ENCODE data around the gene VSTM4.

Gene VSTM4

DNA sequence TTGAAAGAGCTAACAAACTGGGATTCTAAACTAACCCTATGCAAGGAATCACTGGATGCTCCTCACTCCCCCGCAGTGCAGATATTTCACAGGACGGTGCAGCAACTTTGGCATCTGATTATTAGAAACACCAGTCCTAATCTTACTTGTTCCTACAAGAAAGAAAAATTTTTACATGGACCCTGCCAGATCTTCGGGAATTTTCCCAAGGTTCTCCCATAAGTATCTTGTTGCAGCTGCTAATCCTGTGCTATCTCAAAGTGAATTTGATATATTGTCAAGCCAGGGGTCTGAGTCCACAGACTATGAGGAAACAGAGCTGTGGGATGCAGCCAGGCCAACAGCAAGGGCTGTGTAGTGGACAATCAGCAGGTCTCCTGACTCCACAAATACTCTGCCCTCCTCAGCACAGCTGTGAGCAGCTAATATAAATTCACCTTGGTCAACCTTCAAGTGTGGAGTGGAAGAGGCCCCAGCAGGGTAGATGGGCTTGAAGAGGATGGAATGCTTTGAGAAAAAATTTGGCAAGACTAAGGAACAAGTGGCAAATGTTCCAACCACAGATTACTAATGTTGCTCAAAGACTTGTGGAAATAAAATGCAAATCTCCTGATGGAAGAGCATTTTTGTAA is 25.6 kb downstream of the VSTM4 start:
- no peak overlapping the region for H3K9ac ChIP-seq (ENCODE audit: low read length)

DNA sequence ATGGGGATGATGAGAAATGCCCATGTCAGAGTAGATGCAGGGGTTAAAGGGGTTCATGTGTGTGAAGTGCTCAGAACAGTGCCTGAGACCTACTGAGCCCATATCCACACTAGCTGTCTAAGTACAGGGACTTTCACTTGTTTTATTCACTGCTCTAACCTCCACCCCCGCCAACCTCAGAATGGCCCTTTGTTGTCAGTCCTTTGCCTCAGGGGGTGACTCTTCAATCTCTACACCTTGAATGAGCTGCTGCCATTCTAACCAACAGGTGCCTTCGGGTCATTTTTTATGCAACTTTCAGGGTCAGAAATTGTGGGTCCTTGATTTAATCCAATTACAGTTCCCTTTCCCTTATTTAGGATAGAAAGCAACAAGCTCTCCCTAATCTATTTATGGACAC is 26.2 kb downstream of the VSTM4 start:
- TF ChIP-seq, protein P1, sequence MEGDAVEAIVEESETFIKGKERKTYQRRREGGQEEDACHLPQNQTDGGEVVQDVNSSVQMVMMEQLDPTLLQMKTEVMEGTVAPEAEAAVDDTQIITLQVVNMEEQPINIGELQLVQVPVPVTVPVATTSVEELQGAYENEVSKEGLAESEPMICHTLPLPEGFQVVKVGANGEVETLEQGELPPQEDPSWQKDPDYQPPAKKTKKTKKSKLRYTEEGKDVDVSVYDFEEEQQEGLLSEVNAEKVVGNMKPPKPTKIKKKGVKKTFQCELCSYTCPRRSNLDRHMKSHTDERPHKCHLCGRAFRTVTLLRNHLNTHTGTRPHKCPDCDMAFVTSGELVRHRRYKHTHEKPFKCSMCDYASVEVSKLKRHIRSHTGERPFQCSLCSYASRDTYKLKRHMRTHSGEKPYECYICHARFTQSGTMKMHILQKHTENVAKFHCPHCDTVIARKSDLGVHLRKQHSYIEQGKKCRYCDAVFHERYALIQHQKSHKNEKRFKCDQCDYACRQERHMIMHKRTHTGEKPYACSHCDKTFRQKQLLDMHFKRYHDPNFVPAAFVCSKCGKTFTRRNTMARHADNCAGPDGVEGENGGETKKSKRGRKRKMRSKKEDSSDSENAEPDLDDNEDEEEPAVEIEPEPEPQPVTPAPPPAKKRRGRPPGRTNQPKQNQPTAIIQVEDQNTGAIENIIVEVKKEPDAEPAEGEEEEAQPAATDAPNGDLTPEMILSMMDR (IDR thresholded peaks at IDR 0.05; ENCODE audit: low read depth, low read length) = no peak
- no peak for TF ChIP-seq EZH2phosphoT487 (IDR thresholded peaks at IDR 0.05; ENCODE audit: low read depth)
- no peak overlapping the region for H3K4me2 ChIP-seq (ENCODE audit: low read length)

More for the DNA sequence above, 25.6 kb downstream of the VSTM4 start:
- Histone ChIP-seq H3K9me3 (ENCODE audit: insufficient read depth, low read length) (no peaks in the 10 kb centered on the region), H3K27ac (ENCODE audit: low read length) (no peak overlapping the region), H4K20me1 (ENCODE audit: insufficient read depth, low read length) (no peaks in the 10 kb centered on the region), H3K4me1 (ENCODE audit: low read length) (no peaks in the 10 kb centered on the region), H3K79me2 (ENCODE audit: low read length) (no peaks in the 10 kb centered on the region), H2AFZ (ENCODE audit: low read depth, low read length) (no peak overlapping the region), H3K36me3 (replicated peaks; ENCODE audit: low read depth, low read length) (no peaks in the 10 kb centered on the region), H3K4me2 (ENCODE audit: low read length) (no peak overlapping the region), H3K4me3 (ENCODE audit: low read length) (no peak overlapping the region), H3K27me3 (ENCODE audit: low read depth, low read length) (no peaks in the 10 kb centered on the region)
- TF ChIP-seq EZH2phosphoT487 (IDR thresholded peaks at IDR 0.05; ENCODE audit: low read depth) = no peak
- TF ChIP-seq, protein P1 (IDR thresholded peaks at IDR 0.05; ENCODE audit: low read depth, low read length) = no peak

DNA sequence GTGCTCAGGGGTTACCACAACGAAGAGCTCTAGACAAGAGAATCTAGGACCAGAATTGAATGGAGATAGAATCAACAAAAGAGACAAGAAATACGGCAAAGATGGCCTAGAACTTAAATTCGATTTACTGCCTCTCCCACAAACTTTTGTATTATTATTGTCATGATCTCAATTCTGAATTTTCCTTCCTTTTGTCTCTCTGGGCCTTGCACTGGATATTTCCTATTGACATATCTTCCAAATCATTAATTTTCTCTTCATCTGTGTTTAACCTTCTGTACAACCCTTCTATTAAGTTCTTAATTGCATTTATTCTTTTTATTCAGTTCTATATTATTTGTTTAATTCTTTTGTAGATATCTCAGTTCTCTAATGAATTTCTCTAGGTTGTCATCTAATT is 28.4 kb downstream of the VSTM4 start:
- H3K4me1 ChIP-seq (ENCODE audit: low read length) = peaks cover 21% of the 10 kb centered on the region

More for the DNA sequence above, 26.2 kb downstream of the VSTM4 start:
- H3K4me3 ChIP-seq (ENCODE audit: low read length) = no peak overlapping the region
- no peaks in the 10 kb centered on the region for H3K79me2 ChIP-seq (ENCODE audit: low read length)
- H3K9ac ChIP-seq (ENCODE audit: low read length) = no peak overlapping the region
- no peaks in the 10 kb centered on the region for H3K4me1 ChIP-seq (ENCODE audit: low read length)
- no peaks in the 10 kb centered on the region for H4K20me1 ChIP-seq (ENCODE audit: insufficient read depth, low read length)
- H2AFZ ChIP-seq (ENCODE audit: low read depth, low read length) = no peak overlapping the region
- H3K36me3 ChIP-seq (replicated peaks; ENCODE audit: low read depth, low read length) = no peaks in the 10 kb centered on the region
- H3K27ac ChIP-seq (ENCODE audit: low read length) = no peak overlapping the region
- H3K9me3 ChIP-seq (ENCODE audit: insufficient read depth, low read length) = no peaks in the 10 kb centered on the region
- H3K27me3 ChIP-seq (ENCODE audit: low read depth, low read length) = no peaks in the 10 kb centered on the region

DNA sequence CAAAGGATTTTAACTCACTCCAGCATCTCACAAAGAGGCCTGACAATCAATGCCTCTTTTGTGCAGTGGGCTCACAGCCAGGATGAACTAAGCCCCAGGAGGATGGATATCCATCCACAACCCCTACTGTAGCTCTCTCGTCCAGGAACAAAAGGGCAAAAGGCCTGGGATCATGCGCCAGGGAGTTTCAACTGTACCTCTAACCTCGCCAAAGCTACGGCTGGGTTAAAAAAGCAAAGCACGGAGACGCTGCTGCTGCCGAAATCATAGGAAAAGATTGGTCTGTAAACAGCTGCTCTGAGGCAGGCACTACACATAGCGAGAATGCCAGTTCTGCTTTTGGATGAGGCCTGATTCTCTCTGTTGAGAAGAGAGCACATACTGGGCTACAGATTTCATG is 32.1 kb downstream of the VSTM4 start:
- TF ChIP-seq EZH2phosphoT487 (IDR thresholded peaks at IDR 0.05; ENCODE audit: low read depth) = no peak
- Histone ChIP-seq H3K9ac (ENCODE audit: low read length) (peak overlapping the region; percentile 19; the same call in 1 of the 2 replicates), H4K20me1 (ENCODE audit: insufficient read depth, low read length) (no peaks in the 10 kb centered on the region), H3K36me3 (replicated peaks; ENCODE audit: low read depth, low read length) (no peaks in the 10 kb centered on the region), H3K27me3 (ENCODE audit: low read depth, low read length) (no peaks in the 10 kb centered on the region), H3K4me1 (ENCODE audit: low read length) (peaks cover 36% of the 10 kb centered on the region), H3K4me2 (ENCODE audit: low read length) (peak overlapping the region; percentile 60), H3K79me2 (ENCODE audit: low read length) (no peaks in the 10 kb centered on the region), H3K9me3 (ENCODE audit: insufficient read depth, low read length) (no peaks in the 10 kb centered on the region), H2AFZ (ENCODE audit: low read depth, low read length) (peak overlapping the region; percentile 59; the same call in 1 of the 2 replicates), H3K27ac (ENCODE audit: low read length) (peak overlapping the region; percentile 25), H3K4me3 (ENCODE audit: low read length) (peak overlapping the region; percentile 45)

More for the DNA sequence above, 28.4 kb downstream of the VSTM4 start:
- Histone ChIP-seq H2AFZ (ENCODE audit: low read depth, low read length) (no peak overlapping the region), H3K9me3 (ENCODE audit: insufficient read depth, low read length) (no peaks in the 10 kb centered on the region), H3K4me3 (ENCODE audit: low read length) (no peak overlapping the region), H4K20me1 (ENCODE audit: insufficient read depth, low read length) (no peaks in the 10 kb centered on the region), H3K27ac (ENCODE audit: low read length) (no peak overlapping the region), H3K4me2 (ENCODE audit: low read length) (no peak overlapping the region), H3K79me2 (ENCODE audit: low read length) (no peaks in the 10 kb centered on the region), H3K27me3 (ENCODE audit: low read depth, low read length) (no peaks in the 10 kb centered on the region), H3K9ac (ENCODE audit: low read length) (no peak overlapping the region), H3K36me3 (replicated peaks; ENCODE audit: low read depth, low read length) (no peaks in the 10 kb centered on the region)
- TF ChIP-seq, protein P1 (IDR thresholded peaks at IDR 0.05; ENCODE audit: low read depth, low read length) = no peak
- no peak for TF ChIP-seq EZH2phosphoT487 (IDR thresholded peaks at IDR 0.05; ENCODE audit: low read depth)

All from OCI-LY3 (cell line).